T-helper 2 cell (primary cell): ENCODE measurements around the gene MARVELD1.

ENCODE experiments used
- DNase-seq, 5 experiments: peaks; one replicate each; pipeline versions ENCODE4 v3.0.0 to v3.0.0-alpha.2; 2012 to 2022

Gene MARVELD1

GRCh38 chr10:97724341-97724941 lies 10.9 kb downstream of the MARVELD1 start:
- no peak for DNase-seq

GRCh38 chr10:97726636-97727178 lies 13.2 kb downstream of the MARVELD1 start:
- DNase-seq, result peak in 1 of 5 experiments; percentile 33

GRCh38 chr10:97729014-97729413 lies 15.5 kb downstream of the MARVELD1 start:
- no peak for DNase-seq

- peak in 4 of 5 experiments; percentile 26 to 43 (median 40) for DNase-seq
Measured at GRCh38 chr10:97731346-97732051, 18.0 kb downstream of the MARVELD1 start.

GRCh38 chr10:97732052-97732359 lies 18.5 kb downstream of the MARVELD1 start:
- DNase-seq, result no peak

GRCh38 chr10:97733256-97733655 lies 19.7 kb downstream of the MARVELD1 start:
- DNase-seq, result no peak

- DNase-seq, result no peak
Measured at GRCh38 chr10:97734021-97734420, 20.5 kb downstream of the MARVELD1 start.

- DNase-seq, result no peak
Measured at GRCh38 chr10:97736403-97736901, 22.9 kb downstream of the MARVELD1 start.

GRCh38 chr10:97736902-97737769 lies 23.6 kb downstream of the MARVELD1 start, which contains the start of gene ZFYVE27:
ZFYVE27 (plus strand) TSS chr10:97737128; CDS start chr10:97738478, 1,350 bp downstream.
- DNase-seq, result peak; percentile 88 to 94 (median 93)

- DNase-seq, result peak in 1 of 5 experiments; percentile 24
Measured at GRCh38 chr10:97737770-97738265, 24.3 kb downstream of the MARVELD1 start.

GRCh38 chr10:97738616-97739015 lies 25.1 kb downstream of the MARVELD1 start:
- DNase-seq, result no peak

GRCh38 chr10:97740613-97741012 lies 27.1 kb downstream of the MARVELD1 start:
- no peak for DNase-seq

- DNase-seq, result no peak
Measured at GRCh38 chr10:97743169-97743943, 29.8 kb downstream of the MARVELD1 start.

- DNase-seq, result no peak
Measured at GRCh38 chr10:97744405-97745035, 31.0 kb downstream of the MARVELD1 start.

GRCh38 chr10:97747573-97747972 lies 34.0 kb downstream of the MARVELD1 start:
- no peak for DNase-seq

- DNase-seq, result no peak
Measured at GRCh38 chr10:97748116-97748515, 34.6 kb downstream of the MARVELD1 start.

GRCh38 chr10:97752956-97753355 lies 39.4 kb downstream of the MARVELD1 start:
- no peak for DNase-seq

GRCh38 chr10:97754726-97755125 lies 41.2 kb downstream of the MARVELD1 start:
- DNase-seq, result no peak

- no peak for DNase-seq
Measured at GRCh38 chr10:97755718-97756117, 42.2 kb downstream of the MARVELD1 start.

- no peak for DNase-seq
Measured at GRCh38 chr10:97757471-97757870, 43.9 kb downstream of the MARVELD1 start.

GRCh38 chr10:97759158-97759887 lies 45.8 kb downstream of the MARVELD1 start:
- peak in 3 of 5 experiments; percentile 18 to 33 (median 30) for DNase-seq
